ACC112 (cell line): ENCODE measurements around the gene TRAPPC3.

Experiments used
- H2AFZ ChIP-seq: fragments of 200-600 bp; sonication (generic); one replicate; pipeline ENCODE4 v1.6.0; 2017; ENCODE audit warnings: antibody characterized with exemption, low read length; ENCODE audit not compliant: unreplicated experiment
- H3K27ac ChIP-seq: fragments of 200-600 bp; sonication (generic); 2 replicates; pipeline ENCODE4 v1.5.1; 2014; ENCODE audit warnings: low read depth, mild to moderate bottlenecking, antibody characterized with exemption, low read length, moderate library complexity
- H3K27me3 ChIP-seq: fragments of 200-600 bp; sonication (generic); 2 replicates; pipeline ENCODE4 v1.6.1; 2014; ENCODE audit warnings: mild to moderate bottlenecking, antibody characterized with exemption, low read length, moderate library complexity, mixed read lengths; ENCODE audit not compliant: insufficient read depth
- H3K36me3 ChIP-seq: fragments of 200-600 bp; sonication (generic); 2 replicates; pipeline ENCODE4 v1.6.1; 2016; ENCODE audit warnings: mild to moderate bottlenecking, antibody characterized with exemption, low read length, moderate library complexity, mixed read lengths; ENCODE audit not compliant: insufficient read depth
- H3K4me1 ChIP-seq: fragments of 200-600 bp; sonication (generic); one replicate; pipeline ENCODE4 v1.6.1; 2016; ENCODE audit warnings: low read length, mixed read lengths; ENCODE audit not compliant: insufficient read depth, unreplicated experiment, control insufficient read depth
- H3K4me3 ChIP-seq: fragments of 200-600 bp; sonication (generic); 2 replicates; pipeline ENCODE4 v1.5.1; 2014; ENCODE audit warnings: mild to moderate bottlenecking, low read depth, low read length
- H3K79me2 ChIP-seq: fragments of 200-600 bp; sonication (generic); one replicate; pipeline ENCODE4 v1.6.0; 2016; ENCODE audit warnings: low read length; ENCODE audit not compliant: control insufficient read depth, unreplicated experiment, insufficient read depth

The TRAPPC3 gene

GRCh38 chr1:36135330-36135667, 14.0 kb downstream of the TRAPPC3 start:
- H3K79me2 ChIP-seq = peaks cover 12% of the 10 kb centered on the region
- H3K27me3 ChIP-seq = no peaks in the 10 kb centered on the region
- H3K4me3 ChIP-seq = no peak overlapping the region
- H2AFZ ChIP-seq = no peak overlapping the region
- H3K4me1 ChIP-seq = peaks cover 53% of the 10 kb centered on the region
- H3K27ac ChIP-seq = peak overlapping the region; percentile 83
- peaks cover 6% of the 10 kb centered on the region; the same call in 1 of the 2 replicates for H3K36me3 ChIP-seq

DNA sequence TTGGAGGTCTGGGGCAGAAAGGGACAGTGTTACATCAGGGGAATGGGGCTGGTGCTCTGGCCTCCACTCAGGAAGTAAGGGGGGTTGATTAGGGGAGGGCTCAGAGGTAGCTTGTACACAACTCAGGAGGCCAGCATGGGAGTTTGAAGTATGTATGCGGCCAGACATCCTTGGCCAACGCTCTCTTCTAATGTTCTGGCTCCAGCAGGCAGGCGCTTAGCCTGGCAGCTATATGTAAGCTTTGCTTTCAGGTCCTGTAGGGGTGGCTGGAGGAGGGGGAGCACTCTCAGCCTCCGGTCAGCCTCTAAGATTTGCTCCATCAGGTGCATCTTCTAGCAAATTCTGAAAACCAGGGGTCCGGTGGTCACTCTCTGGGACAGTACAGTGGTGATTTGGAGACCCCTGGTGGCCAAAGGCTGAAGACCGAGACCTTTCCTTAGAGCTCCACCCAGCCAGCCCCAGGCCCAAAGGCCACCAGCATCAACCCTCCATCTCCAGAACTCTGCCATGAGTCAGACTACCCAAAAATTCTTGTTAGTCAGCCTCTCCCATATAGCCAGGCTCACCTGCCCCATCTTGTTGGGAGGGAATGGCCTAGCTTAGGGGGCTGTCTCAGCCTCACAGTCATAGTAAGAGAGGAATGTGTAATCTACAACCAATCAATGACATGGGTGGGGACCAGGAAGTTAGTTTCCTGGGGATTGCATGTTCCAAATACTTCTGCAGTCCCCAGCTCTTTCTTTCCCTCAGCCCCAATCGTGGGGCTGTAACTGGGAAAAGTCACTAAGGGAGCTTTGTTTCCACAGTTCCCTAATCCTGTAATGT, 14.6 kb downstream of the TRAPPC3 start:
- H3K36me3 ChIP-seq = peaks cover 6% of the 10 kb centered on the region; the same call in 1 of the 2 replicates
- peak overlapping the region; percentile 83 for H3K27ac ChIP-seq
- H2AFZ ChIP-seq = no peak overlapping the region

DNA sequence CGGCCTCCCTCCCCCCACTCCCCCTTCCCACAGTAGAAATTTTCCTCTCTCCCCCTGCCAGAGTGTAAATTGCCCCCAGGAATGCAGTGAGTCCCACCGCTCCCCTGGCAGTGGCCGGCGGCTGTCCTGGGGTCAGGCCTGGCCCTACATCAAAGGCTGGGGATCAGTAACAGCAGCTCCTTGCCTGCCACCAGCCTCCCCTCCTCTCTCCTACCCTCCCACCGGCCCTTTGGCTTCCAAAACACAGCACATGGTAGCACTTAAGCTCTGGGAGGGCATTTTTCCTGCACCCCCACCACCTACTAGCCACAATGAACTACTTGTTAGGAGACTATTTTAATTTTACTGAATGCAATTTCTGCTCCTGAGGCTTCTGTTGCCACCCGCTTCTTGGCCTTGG, 15.3 kb downstream of the TRAPPC3 start:
- no peak overlapping the region for H2AFZ ChIP-seq
- H3K27ac ChIP-seq = peak overlapping the region; percentile 83
- peaks cover 48% of the 10 kb centered on the region for H3K4me1 ChIP-seq

More for the DNA sequence above, 14.6 kb downstream of the TRAPPC3 start:
- peaks cover 6% of the 10 kb centered on the region for H3K79me2 ChIP-seq
- H3K27me3 ChIP-seq = no peaks in the 10 kb centered on the region
- H3K4me3 ChIP-seq = no peak overlapping the region
- H3K4me1 ChIP-seq = peaks cover 48% of the 10 kb centered on the region

DNA sequence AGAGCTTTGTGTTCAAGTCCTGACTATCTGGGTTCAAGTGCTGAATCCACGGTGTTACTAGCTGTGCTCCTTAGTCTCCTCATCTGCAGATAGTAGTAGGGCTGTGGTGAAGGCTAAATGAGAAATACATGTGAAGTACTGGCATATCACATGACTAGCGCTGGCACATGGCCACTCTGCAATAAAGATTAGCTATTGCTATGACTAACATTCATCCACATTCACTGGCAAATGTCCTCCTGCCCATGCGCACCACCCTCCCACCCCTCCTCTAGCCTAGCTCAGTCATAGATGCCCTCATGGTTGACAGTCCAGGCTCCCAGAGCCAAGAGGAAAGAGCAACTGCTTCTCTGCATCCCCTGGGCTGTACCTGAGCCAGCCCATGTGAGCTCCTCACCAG, 15.8 kb downstream of the TRAPPC3 start:
- peaks cover 48% of the 10 kb centered on the region for H3K4me1 ChIP-seq
- peaks cover 6% of the 10 kb centered on the region; the same call in 1 of the 2 replicates for H3K36me3 ChIP-seq
- H3K27me3 ChIP-seq = no peaks in the 10 kb centered on the region
- H3K4me3 ChIP-seq = no peak overlapping the region
- H3K27ac ChIP-seq = peak overlapping the region; percentile 83
- no peaks in the 10 kb centered on the region for H3K79me2 ChIP-seq
- H2AFZ ChIP-seq = no peak overlapping the region

More for the DNA sequence above, 15.3 kb downstream of the TRAPPC3 start:
- H3K79me2 ChIP-seq = no peaks in the 10 kb centered on the region
- H3K36me3 ChIP-seq = peaks cover 6% of the 10 kb centered on the region; the same call in 1 of the 2 replicates
- no peak overlapping the region for H3K4me3 ChIP-seq
- H3K27me3 ChIP-seq = no peaks in the 10 kb centered on the region

- Histone ChIP-seq H3K36me3 (no peaks in the 10 kb centered on the region), H3K27ac (no peak overlapping the region), H3K79me2 (no peaks in the 10 kb centered on the region), H3K4me3 (no peak overlapping the region), H3K4me1 (peaks cover 40% of the 10 kb centered on the region), H3K27me3 (no peaks in the 10 kb centered on the region), H2AFZ (no peak overlapping the region)
Observed at GRCh38 chr1:36132029-36132428, 17.3 kb downstream of the TRAPPC3 start.

DNA sequence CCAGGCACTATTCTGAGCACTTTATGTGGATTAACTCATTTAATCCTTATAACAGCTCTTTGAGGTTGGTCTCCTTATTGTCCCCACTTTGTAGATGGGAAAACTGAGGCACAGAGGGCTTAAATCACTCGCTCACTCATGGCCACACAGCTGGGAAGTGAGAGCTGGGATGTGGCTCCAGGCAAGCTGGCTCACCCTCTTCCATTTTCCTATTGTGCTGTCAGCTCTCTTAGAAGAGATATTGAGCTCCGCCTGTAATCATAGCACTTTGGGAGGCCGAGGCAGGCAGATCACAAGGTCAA, 20.4 kb downstream of the TRAPPC3 start:
- Histone ChIP-seq H3K4me1 (peaks cover 9% of the 10 kb centered on the region), H3K4me3 (no peak overlapping the region), H3K79me2 (no peaks in the 10 kb centered on the region), H2AFZ (no peak overlapping the region), H3K27ac (no peak overlapping the region), H3K27me3 (peaks cover 22% of the 10 kb centered on the region), H3K36me3 (no peaks in the 10 kb centered on the region)

GRCh38 chr1:36128126-36128904, 21.0 kb downstream of the TRAPPC3 start:
- H3K36me3 ChIP-seq = no peaks in the 10 kb centered on the region
- no peak overlapping the region for H2AFZ ChIP-seq
- peaks cover 24% of the 10 kb centered on the region for H3K27me3 ChIP-seq
- no peaks in the 10 kb centered on the region for H3K79me2 ChIP-seq
- H3K4me3 ChIP-seq = no peak overlapping the region
- peaks cover 5% of the 10 kb centered on the region for H3K4me1 ChIP-seq
- H3K27ac ChIP-seq = no peak overlapping the region

- H3K79me2 ChIP-seq = no peaks in the 10 kb centered on the region
- no peak overlapping the region for H2AFZ ChIP-seq
- no peaks in the 10 kb centered on the region for H3K4me1 ChIP-seq
- no peak overlapping the region for H3K27ac ChIP-seq
- H3K27me3 ChIP-seq = peaks cover 24% of the 10 kb centered on the region
- no peaks in the 10 kb centered on the region for H3K36me3 ChIP-seq
- no peak overlapping the region for H3K4me3 ChIP-seq
Observed at GRCh38 chr1:36126797-36127500, 22.3 kb downstream of the TRAPPC3 start.

GRCh38 chr1:36126005-36126716, 23.1 kb downstream of the TRAPPC3 start:
- Histone ChIP-seq H3K36me3 (no peaks in the 10 kb centered on the region), H3K4me3 (no peak overlapping the region), H3K27ac (no peak overlapping the region), H3K27me3 (peaks cover 24% of the 10 kb centered on the region), H3K4me1 (no peaks in the 10 kb centered on the region), H2AFZ (no peak overlapping the region), H3K79me2 (no peaks in the 10 kb centered on the region)
